ENCODE measurements around the gene CTU2.

The CTU2 gene

DNA sequence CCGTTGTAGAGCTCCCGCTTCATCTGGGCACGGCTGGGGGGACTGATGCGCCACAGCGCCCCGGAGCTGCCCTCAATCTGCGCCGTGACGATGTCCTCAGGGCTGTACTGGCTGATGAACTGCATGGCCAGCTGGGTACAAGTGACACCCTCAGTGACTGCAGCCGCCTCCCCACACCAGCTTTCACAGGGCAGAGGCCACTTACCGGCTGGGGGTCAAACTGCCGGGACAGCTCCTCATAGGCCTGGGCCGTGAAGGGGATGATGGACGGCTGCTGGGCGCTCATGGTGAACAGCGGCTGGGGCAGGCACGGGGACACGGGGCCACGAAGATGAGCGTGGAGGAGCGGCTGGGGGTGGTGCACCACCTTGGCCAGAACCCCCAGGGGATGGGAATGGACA is 10.3 kb downstream of the CTU2 start:
- TF ChIP-seq, protein P1, sequence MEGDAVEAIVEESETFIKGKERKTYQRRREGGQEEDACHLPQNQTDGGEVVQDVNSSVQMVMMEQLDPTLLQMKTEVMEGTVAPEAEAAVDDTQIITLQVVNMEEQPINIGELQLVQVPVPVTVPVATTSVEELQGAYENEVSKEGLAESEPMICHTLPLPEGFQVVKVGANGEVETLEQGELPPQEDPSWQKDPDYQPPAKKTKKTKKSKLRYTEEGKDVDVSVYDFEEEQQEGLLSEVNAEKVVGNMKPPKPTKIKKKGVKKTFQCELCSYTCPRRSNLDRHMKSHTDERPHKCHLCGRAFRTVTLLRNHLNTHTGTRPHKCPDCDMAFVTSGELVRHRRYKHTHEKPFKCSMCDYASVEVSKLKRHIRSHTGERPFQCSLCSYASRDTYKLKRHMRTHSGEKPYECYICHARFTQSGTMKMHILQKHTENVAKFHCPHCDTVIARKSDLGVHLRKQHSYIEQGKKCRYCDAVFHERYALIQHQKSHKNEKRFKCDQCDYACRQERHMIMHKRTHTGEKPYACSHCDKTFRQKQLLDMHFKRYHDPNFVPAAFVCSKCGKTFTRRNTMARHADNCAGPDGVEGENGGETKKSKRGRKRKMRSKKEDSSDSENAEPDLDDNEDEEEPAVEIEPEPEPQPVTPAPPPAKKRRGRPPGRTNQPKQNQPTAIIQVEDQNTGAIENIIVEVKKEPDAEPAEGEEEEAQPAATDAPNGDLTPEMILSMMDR (IDR thresholded peaks at IDR 0.05; ENCODE audit: unreplicated experiment in 3 of 3): no peak
- Mint-ChIP-seq H3K27me3 (ENCODE audit: low read depth) (no peaks in the 10 kb centered on the region), H3K9me3 (no peaks in the 10 kb centered on the region)

DNA sequence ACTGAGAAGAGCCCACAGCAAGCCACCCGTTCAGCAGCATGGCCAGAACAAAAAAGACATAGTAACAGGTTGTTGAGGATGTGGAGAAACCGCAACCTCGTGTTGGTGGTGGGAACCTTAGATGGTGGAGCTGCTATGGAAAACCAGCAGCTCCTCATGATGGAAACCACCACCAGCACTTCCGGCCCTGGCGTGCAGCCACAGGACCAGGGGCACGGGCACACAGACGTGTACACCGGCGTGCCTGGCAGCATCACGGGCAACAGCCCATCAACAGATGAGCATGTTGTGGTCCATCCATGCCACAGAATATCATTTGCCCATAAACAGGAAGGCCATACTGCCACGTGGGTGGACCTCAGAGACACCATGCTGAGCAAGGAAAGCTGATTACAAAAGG is 11.9 kb downstream of the CTU2 start:
- no peaks in the 10 kb centered on the region for H3K4me1 Mint-ChIP-seq
- H3K9me3 Mint-ChIP-seq: no peaks in the 10 kb centered on the region
- no peak overlapping the region for H3K27ac Mint-ChIP-seq
- TF ChIP-seq, protein P1 (IDR thresholded peaks at IDR 0.05; ENCODE audit: unreplicated experiment in 3 of 3): no peak
- H3K36me3 Mint-ChIP-seq (ENCODE audit: low read depth): peaks cover 5% of the 10 kb centered on the region
- H3K27me3 Mint-ChIP-seq (ENCODE audit: low read depth): no peaks in the 10 kb centered on the region
- no peak overlapping the region for H3K4me3 Mint-ChIP-seq

More for the DNA sequence above, 10.3 kb downstream of the CTU2 start:
- H3K4me1 Mint-ChIP-seq: no peaks in the 10 kb centered on the region
- H3K4me3 Mint-ChIP-seq: no peak overlapping the region
- H3K36me3 Mint-ChIP-seq (ENCODE audit: low read depth): peaks cover 5% of the 10 kb centered on the region
- no peak overlapping the region for H3K27ac Mint-ChIP-seq

DNA sequence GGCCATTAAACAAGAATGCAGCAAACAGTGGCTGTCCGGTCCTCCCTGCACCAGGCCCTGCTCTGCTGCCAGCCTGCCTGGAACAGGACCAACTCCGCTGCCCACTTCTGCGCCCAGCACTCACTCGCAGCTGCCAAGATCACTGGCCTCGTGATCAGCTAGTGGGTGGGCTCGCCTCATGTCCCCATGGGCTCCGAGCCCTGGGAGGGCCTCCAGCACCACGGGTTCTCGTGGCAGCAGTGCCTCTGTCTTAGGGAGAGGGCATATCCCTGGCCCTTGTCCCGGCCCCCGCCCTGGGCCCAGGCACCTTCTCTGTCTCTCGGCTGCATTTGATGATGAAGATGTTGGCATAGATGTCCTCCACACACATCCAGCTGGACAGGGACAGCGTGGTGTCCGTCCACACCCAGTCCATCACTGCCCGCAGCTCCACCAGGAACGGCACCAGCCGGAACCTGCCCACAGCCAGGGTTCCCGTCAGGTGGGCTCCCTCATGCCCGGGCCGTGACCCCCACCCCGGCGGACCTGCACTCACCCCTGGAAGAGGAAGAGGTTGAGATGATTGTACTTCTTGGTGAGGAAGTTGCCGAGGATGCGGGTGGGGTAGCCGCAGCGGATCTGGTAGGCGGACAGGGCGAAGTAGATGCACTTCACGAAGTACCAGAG is 13.1 kb downstream of the CTU2 start:
- Mint-ChIP-seq H3K27me3 (ENCODE audit: low read depth) (no peaks in the 10 kb centered on the region), H3K9me3 (no peaks in the 10 kb centered on the region), H3K4me1 (no peaks in the 10 kb centered on the region), H3K27ac (no peak overlapping the region), H3K36me3 (ENCODE audit: low read depth) (peaks cover 5% of the 10 kb centered on the region), H3K4me3 (no peak overlapping the region)
- TF ChIP-seq, protein P1 (IDR thresholded peaks at IDR 0.05; ENCODE audit: unreplicated experiment in 3 of 3): no peak

DNA sequence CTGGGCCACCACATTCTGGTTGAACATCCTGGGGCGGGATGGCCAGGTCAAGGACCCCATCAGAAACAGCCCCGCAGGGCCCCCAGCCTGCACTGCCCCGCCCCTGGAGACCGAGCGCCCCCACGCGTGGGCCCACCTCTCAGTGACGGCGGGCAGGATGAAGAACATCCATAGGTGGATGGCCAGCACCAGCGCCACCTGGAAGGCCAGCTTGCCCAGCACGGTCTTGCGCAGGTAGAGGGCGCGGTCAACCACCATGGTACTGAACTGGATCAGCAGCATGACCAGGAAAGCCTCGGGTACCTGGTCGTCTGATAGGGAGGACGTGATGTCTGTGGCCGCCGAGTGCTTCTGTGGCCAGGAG is 13.6 kb downstream of the CTU2 start:
- TF ChIP-seq, protein P1 (IDR thresholded peaks at IDR 0.05; ENCODE audit: unreplicated experiment in 3 of 3): no peak
- H3K27me3 Mint-ChIP-seq (ENCODE audit: low read depth): no peaks in the 10 kb centered on the region
- no peaks in the 10 kb centered on the region for H3K4me1 Mint-ChIP-seq
- no peaks in the 10 kb centered on the region for H3K9me3 Mint-ChIP-seq
- H3K4me3 Mint-ChIP-seq: no peak overlapping the region
- peaks cover 5% of the 10 kb centered on the region for H3K36me3 Mint-ChIP-seq (ENCODE audit: low read depth)
- no peak overlapping the region for H3K27ac Mint-ChIP-seq

DNA sequence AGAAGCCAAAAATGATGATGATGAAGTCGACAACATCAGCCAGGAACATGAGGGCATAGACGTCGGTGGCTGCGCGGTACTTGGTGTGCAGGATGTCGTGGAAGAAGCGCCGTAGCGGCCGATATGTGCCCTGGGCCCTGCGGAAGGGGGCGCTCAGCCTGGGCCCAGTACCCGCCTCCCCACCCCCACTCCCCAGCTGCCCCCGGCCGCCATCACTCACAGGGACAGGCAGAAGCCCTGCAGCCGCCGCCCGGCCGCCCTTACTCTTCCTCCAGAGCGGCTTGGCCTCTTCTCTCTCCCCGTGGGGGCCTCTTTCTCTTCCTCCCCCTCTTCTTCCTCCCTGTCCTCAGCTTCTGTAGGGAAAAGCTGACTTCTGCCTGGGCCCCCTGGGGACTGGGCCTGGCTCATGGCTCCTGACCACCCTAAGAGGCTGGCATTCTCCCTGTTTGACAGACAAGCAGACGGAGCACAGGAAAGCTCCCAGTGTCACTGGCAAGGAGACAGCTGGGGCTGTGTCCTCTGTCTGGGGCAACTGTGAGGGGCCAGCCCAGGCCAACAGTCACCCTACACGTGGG is 14.2 kb downstream of the CTU2 start:
- Mint-ChIP-seq H3K27me3 (ENCODE audit: low read depth) (no peaks in the 10 kb centered on the region), H3K4me3 (no peak overlapping the region), H3K36me3 (ENCODE audit: low read depth) (peaks cover 5% of the 10 kb centered on the region), H3K4me1 (no peaks in the 10 kb centered on the region), H3K9me3 (no peaks in the 10 kb centered on the region), H3K27ac (no peak overlapping the region)
- TF ChIP-seq, protein P1 (IDR thresholded peaks at IDR 0.05; ENCODE audit: unreplicated experiment in 3 of 3): no peak

DNA sequence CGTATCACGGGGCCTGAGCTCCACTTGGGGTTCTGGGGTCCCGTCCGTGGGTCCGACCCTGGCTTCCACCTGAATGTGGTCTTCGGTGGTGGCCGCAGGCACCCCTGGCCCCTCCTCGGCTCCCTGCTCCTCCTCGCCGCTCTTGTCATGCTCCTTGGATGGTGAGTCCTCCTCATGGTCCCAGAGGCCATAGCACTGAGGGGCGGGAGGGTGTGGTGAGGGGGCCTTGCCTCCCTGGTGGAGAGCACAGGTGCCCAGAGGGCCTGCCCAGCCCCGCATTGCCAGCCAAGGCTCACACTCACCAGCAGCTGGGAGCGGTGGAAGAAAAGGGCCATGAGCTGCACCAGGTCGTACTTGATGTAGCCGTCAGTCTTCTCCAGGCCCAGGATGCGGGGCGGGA is 14.9 kb downstream of the CTU2 start:
- Mint-ChIP-seq H3K4me1 (no peaks in the 10 kb centered on the region), H3K4me3 (no peak overlapping the region), H3K36me3 (ENCODE audit: low read depth) (peaks cover 5% of the 10 kb centered on the region), H3K27ac (no peak overlapping the region), H3K9me3 (no peaks in the 10 kb centered on the region), H3K27me3 (ENCODE audit: low read depth) (no peaks in the 10 kb centered on the region)
- TF ChIP-seq, protein P1 (IDR thresholded peaks at IDR 0.05; ENCODE audit: unreplicated experiment in 3 of 3): no peak

Measured in nephron (organoid).